Activated naive CD8-positive, alpha-beta T cell treated with anti-CD3 and anti-CD28 coated beads, Interleukin-2, amount 50 U/mL, for 24 hours (primary cell): Measurements from ENCODE around the gene TANC1.

ENCODE experiments used
- ATAC-seq: fragments of 150-1000 bp; cut with Tn5 transposase; one replicate; pipeline ENCODE4 v1.10.0; 2021
- DNase-seq: peaks from one replicate; pipeline ENCODE4 v3.0.0; 2021
- H3K27ac Mint-ChIP-seq: one replicate; pipeline ENCODE4 v1.8.0; 2021; ENCODE audit warnings: mild to moderate bottlenecking, mixed read lengths
- H3K27me3 Mint-ChIP-seq: one replicate; pipeline ENCODE4 v1.8.0; 2021; ENCODE audit warnings: mixed read lengths
- H3K36me3 Mint-ChIP-seq: one replicate; pipeline ENCODE4 v1.8.0; 2021; ENCODE audit warnings: low read depth, mixed read lengths
- H3K4me1 Mint-ChIP-seq: one replicate; pipeline ENCODE4 v1.8.0; 2021; ENCODE audit warnings: mixed read lengths
- H3K4me3 Mint-ChIP-seq: one replicate; pipeline ENCODE4 v1.8.0; 2021; ENCODE audit warnings: mild to moderate bottlenecking, moderate library complexity, mixed read lengths
- H3K9me3 Mint-ChIP-seq: one replicate; pipeline ENCODE4 v1.8.0; 2021; ENCODE audit warnings: mixed read lengths

TANC1 gene

DNA sequence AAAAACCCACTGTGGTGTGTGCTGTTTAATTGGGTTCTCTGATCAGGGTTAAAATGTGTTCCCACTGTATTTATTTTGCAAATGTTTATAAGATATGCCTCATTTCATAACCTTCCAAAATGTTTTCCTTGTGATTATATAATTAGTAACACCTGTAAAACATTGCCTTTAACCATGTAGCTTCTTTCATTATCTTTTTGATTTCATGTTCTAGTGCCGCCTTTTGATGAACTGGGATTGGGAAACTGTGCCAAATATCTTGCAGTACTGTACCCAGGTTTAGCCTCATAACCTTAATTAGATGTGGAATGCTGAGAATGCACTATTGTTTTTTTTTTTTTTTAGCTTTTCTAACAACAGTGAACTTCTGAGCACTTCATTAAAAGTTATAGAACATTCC, 96.9 kb downstream of the TANC1 start:
- H3K36me3 Mint-ChIP-seq: no peaks in the 10 kb centered on the region
- DNase-seq (no peak), ATAC-seq (no peak)
- H3K4me3 Mint-ChIP-seq: no peak overlapping the region
- H3K27ac Mint-ChIP-seq: no peak overlapping the region
- H3K4me1 Mint-ChIP-seq: no peaks in the 10 kb centered on the region
- no peaks in the 10 kb centered on the region for H3K9me3 Mint-ChIP-seq
- H3K27me3 Mint-ChIP-seq: no peaks in the 10 kb centered on the region

DNA sequence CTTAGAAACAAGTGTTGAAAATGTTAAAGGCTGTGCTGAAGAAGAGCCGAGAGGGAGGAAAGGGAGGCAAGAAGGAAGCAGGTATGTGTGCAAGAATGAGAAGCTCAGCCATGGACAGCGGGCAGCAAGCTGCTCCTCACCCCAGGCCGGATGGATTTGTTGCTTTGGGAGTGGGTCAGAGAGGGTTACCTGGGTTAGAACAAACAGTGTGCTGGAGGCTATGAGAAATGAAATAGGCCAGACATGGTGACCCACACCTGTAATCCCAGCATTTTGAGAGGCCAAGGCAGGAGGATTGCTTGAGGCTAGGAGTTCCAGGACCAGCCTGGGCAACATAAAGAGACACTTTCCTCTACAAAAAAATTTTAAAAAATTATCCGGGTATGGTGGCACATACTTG, 97.5 kb downstream of the TANC1 start:
- no peak overlapping the region for H3K27ac Mint-ChIP-seq
- H3K4me1 Mint-ChIP-seq: no peaks in the 10 kb centered on the region
- DNase-seq: no peak
- H3K4me3 Mint-ChIP-seq: no peak overlapping the region
- H3K9me3 Mint-ChIP-seq: no peaks in the 10 kb centered on the region
- H3K27me3 Mint-ChIP-seq: no peaks in the 10 kb centered on the region
- no peak for ATAC-seq
- H3K36me3 Mint-ChIP-seq: no peaks in the 10 kb centered on the region

DNA sequence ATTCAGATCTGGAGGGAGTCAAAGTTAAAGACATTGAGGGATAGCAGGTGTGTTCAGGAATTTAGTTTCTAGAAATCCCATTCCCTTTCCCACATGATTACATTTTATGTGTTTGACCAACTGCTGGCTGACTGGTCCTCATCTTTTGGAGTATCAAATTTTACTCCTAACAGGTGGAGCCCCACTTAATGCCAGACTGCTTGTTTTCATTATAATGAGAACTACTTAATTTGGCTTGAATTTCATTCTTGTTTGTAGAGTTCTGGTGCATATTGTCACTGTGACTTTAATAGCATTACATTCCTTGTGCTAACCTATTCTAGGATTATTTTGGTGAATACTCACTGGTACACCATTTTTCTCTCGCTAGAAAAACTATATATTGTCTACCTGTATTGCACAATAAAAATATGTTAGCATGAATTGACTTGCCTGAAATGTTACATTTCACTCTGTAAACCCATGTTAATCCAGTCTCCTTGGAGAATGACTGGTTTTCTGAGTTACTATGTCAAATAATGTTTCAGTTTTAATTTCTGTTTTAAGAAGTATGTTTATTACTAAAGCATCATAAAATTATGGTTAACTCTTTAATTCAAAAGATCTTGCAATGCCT, 98.2 kb downstream of the TANC1 start:
- H3K36me3 Mint-ChIP-seq: no peaks in the 10 kb centered on the region
- no peak overlapping the region for H3K27ac Mint-ChIP-seq
- H3K4me1 Mint-ChIP-seq: no peaks in the 10 kb centered on the region
- no peak overlapping the region for H3K4me3 Mint-ChIP-seq
- ATAC-seq (no peak), DNase-seq (no peak)
- H3K9me3 Mint-ChIP-seq: no peaks in the 10 kb centered on the region
- H3K27me3 Mint-ChIP-seq: no peaks in the 10 kb centered on the region

DNA sequence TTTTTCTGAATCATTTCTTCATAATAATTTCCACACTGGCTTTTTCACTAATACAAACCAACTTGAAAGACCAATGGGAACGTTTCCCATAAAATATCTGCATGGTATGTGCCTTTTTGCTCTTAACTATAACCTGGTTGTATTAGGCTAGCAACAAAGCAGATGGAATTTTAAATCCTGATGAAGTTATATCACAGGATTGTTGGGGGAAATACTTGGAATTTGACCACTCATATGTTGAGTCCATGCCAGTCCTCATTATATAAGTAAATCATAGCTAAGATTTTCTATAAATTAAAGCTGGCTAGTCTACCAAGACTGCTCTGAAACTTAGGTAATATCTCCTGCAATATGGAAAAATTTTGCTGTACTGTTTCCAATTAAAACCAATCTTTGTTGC, 99.5 kb downstream of the TANC1 start:
- no peaks in the 10 kb centered on the region for H3K36me3 Mint-ChIP-seq
- ATAC-seq (no peak), DNase-seq (no peak)
- no peak overlapping the region for H3K4me3 Mint-ChIP-seq
- H3K4me1 Mint-ChIP-seq: no peaks in the 10 kb centered on the region
- no peaks in the 10 kb centered on the region for H3K27me3 Mint-ChIP-seq
- H3K9me3 Mint-ChIP-seq: no peaks in the 10 kb centered on the region
- H3K27ac Mint-ChIP-seq: no peak overlapping the region

DNA sequence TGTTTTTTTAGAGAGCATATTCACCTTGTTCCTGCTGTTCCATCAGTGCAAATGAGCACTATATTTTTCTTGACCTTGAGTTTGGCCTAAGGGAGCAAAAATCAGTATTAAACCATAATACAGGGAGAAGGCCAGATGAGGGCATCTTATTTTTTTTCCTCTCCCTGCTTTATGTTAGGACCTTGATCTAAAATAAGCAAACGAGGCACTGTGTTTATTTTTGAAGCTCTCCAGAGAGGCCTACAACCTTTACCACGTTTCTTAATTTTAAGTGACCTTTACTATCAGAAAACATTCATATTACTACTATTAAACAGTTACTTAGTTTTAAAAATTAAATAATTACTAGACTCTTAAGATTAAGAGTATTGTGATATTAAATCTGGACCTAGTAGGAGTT, 100.8 kb downstream of the TANC1 start:
- ATAC-seq: no peak
- no peaks in the 10 kb centered on the region for H3K36me3 Mint-ChIP-seq
- DNase-seq: no peak
- no peak overlapping the region for H3K4me3 Mint-ChIP-seq
- no peak overlapping the region for H3K27ac Mint-ChIP-seq
- no peaks in the 10 kb centered on the region for H3K4me1 Mint-ChIP-seq
- H3K27me3 Mint-ChIP-seq: no peaks in the 10 kb centered on the region
- H3K9me3 Mint-ChIP-seq: no peaks in the 10 kb centered on the region

DNA sequence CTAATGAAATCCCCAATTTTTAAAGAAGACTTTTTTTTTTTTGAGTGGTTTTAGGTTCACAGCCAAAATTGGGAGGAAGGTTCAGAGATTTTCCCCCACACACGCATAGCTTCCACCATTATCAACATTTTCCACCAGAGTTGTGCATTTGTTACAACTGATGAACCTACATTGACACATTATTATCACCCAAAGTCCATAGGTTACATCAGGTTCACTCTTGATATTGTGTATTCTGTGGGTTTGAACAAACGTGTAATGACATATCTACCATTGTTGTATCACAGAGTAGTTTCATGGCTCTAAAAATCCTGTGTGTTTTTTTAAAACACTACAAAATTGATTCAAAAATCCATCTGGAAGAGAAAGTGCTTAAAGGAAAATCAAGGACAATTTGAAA, 101.8 kb downstream of the TANC1 start:
- ATAC-seq (no peak), DNase-seq (no peak)
- Mint-ChIP-seq H3K9me3 (no peaks in the 10 kb centered on the region), H3K27me3 (no peaks in the 10 kb centered on the region), H3K27ac (no peak overlapping the region), H3K36me3 (no peaks in the 10 kb centered on the region), H3K4me3 (no peak overlapping the region), H3K4me1 (no peaks in the 10 kb centered on the region)

DNA sequence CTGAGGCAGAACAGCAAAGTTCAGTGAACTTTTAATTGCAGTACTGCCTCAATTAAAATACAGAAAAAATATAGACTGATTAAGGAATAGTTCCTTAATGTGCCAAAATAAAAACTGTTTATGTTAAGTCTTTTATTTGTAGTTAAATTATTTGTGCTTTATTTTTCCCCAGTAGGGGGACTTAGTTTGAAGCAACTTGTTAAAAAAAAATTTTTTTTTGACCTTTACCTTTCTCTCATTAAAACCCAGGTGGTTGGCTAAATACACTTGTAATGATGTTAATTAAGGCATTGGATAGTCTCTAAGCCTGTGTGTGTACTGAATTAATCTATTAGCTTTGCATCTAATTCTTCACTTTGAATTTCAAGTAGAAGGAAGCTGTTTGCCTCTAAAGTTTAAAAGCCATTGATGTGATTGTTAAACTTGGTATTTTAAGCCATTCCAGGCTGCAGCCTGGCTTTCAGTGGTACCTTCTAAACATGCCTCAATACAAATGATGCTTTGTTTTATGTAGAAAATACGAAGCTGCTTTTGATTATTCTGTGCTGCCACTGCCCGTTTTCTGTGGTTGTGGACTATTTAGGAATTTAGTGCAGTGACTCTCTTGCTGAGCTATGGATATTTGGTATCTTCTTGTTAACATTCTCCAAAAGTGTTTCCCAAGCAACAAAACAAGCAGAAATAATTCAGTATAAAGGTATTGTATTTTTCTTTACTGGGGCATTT, 102.9 kb downstream of the TANC1 start:
- H3K9me3 Mint-ChIP-seq: no peaks in the 10 kb centered on the region
- ATAC-seq: no peak
- no peaks in the 10 kb centered on the region for H3K27me3 Mint-ChIP-seq
- no peak overlapping the region for H3K27ac Mint-ChIP-seq
- H3K4me3 Mint-ChIP-seq: no peak overlapping the region
- DNase-seq: no peak
- H3K36me3 Mint-ChIP-seq: no peaks in the 10 kb centered on the region
- no peaks in the 10 kb centered on the region for H3K4me1 Mint-ChIP-seq

DNA sequence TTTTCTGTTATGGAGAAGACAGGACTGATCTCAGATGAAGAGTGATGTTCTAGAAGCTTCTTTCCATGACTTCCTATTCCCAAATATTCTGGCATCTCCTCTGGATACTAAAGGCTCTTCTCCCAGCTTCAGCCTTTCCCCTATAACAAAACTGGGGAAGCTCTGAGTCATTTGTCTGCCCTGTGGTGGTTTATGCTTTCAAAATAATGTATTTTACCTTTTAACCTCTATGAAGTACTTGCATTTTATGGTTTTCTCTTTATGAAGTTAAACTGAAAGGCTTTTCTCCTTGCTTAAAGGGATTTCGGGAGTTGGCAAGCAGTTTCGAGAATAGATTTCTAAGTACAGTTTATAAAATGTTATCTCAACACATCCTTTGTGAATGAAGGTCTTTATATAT, 104.4 kb downstream of the TANC1 start:
- Mint-ChIP-seq H3K4me1 (no peaks in the 10 kb centered on the region), H3K36me3 (no peaks in the 10 kb centered on the region), H3K9me3 (no peaks in the 10 kb centered on the region), H3K4me3 (no peak overlapping the region), H3K27ac (no peak overlapping the region), H3K27me3 (no peaks in the 10 kb centered on the region)
- no peak for ATAC-seq
- DNase-seq: no peak

DNA sequence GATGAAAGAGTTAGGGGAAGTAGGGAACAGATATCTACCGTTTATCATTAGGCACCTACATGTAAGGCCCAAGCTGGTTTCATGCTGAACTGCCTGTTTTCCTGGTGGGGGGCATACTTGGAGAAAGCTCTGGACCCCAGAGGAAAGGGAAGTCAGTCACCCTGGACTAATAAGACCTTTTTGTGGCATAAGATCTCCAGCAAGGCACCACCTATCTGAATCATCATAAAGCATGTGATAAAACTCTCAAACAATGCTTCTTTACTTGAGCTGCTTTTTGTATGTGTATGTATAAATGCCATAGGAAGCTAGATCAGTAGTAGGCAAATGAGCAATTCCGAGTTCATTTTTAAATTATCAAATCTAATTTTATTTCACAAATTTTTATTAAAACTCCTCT, 104.8 kb downstream of the TANC1 start:
- H3K36me3 Mint-ChIP-seq: no peaks in the 10 kb centered on the region
- DNase-seq (no peak), ATAC-seq (no peak)
- H3K27ac Mint-ChIP-seq: no peak overlapping the region
- H3K27me3 Mint-ChIP-seq: no peaks in the 10 kb centered on the region
- H3K4me3 Mint-ChIP-seq: no peak overlapping the region
- H3K4me1 Mint-ChIP-seq: no peaks in the 10 kb centered on the region
- no peaks in the 10 kb centered on the region for H3K9me3 Mint-ChIP-seq

DNA sequence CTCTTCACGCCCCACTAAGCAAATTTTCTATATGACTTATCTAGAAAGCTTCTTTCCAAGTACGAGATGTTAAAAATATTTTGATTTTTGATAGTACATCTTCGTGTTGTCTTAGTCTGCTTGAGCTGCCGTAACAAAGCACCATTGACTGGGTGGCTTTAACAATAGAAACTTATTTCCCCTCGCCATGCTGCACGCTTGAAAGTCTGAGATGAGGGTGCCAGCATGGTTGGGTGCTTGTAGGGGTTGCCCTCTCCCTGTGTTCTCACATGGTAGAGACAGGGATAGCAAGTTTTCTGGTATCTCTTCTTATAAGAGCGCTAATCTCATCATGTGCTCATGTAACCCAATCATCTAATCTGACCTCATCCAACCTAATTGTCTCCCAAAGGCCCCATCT, 106.2 kb downstream of the TANC1 start:
- no peak for DNase-seq
- Mint-ChIP-seq H3K4me3 (no peak overlapping the region), H3K4me1 (no peaks in the 10 kb centered on the region), H3K27ac (no peak overlapping the region), H3K36me3 (no peaks in the 10 kb centered on the region), H3K9me3 (no peaks in the 10 kb centered on the region), H3K27me3 (no peaks in the 10 kb centered on the region)
- no peak for ATAC-seq

DNA sequence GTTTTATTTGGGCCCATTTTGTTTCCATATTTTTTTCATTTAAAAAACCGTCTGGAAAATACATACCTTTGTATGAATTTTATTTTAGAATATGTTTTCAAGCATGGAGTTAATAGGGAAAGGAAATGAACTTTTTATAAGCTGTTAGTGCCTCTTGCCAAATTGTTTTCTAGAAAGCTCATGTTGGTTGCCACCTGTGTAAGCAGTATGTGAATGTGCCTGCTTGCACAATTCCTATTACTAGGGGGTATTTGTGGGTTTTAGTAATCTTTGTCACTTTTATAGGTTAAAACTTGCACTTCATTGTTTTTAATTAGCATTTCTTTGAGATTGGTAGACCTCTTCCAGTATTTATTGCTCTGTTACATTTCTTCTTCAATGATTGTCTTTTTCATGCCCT, 107.3 kb downstream of the TANC1 start:
- Mint-ChIP-seq H3K4me1 (no peaks in the 10 kb centered on the region), H3K27ac (no peak overlapping the region), H3K36me3 (no peaks in the 10 kb centered on the region), H3K4me3 (no peak overlapping the region), H3K27me3 (no peaks in the 10 kb centered on the region), H3K9me3 (no peaks in the 10 kb centered on the region)
- DNase-seq (no peak), ATAC-seq (no peak)

DNA sequence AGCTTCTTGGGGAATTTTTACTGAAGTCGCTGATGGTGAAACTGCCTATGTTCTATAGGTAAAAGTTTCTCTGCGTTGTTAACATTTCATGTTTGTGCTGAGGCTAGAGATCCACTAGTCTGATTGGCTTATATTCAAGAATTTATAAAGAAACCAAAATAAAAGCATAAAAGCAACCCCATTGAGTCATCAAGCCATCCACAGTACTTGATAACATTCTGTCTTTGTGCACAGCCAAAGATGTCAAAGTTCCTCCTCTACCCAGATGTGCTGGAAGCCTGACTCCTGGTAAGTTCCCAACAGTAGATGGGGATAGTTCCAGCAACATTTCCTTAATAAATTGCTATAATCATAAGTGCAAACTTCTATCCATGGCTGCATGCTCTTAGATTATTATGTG, 107.8 kb downstream of the TANC1 start:
- Mint-ChIP-seq H3K36me3 (no peaks in the 10 kb centered on the region), H3K4me1 (no peaks in the 10 kb centered on the region), H3K9me3 (no peaks in the 10 kb centered on the region), H3K27ac (no peak overlapping the region), H3K4me3 (no peak overlapping the region), H3K27me3 (no peaks in the 10 kb centered on the region)
- ATAC-seq (no peak), DNase-seq (no peak)

DNA sequence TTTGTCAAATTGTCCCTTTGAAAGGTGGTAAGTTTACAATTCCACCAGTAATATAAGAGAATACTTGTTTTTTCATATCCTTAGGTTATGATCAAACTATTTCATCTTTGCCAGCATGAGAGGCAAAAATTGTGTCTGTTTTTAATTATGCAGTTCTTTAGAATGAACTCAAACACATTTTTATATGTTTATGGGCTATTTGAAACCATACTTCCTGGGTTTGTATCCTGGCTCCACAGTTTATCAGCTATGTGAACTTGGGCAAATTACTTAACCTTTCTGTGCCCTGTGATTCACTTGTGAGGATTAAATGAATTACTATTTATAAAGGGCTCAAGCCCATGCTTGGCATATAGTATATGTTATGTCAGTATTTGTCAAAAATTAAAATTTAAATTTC, 109.4 kb downstream of the TANC1 start:
- no peaks in the 10 kb centered on the region for H3K4me1 Mint-ChIP-seq
- no peak overlapping the region for H3K4me3 Mint-ChIP-seq
- H3K36me3 Mint-ChIP-seq: no peaks in the 10 kb centered on the region
- no peaks in the 10 kb centered on the region for H3K27me3 Mint-ChIP-seq
- DNase-seq: no peak
- no peak overlapping the region for H3K27ac Mint-ChIP-seq
- no peak for ATAC-seq
- H3K9me3 Mint-ChIP-seq: no peaks in the 10 kb centered on the region

DNA sequence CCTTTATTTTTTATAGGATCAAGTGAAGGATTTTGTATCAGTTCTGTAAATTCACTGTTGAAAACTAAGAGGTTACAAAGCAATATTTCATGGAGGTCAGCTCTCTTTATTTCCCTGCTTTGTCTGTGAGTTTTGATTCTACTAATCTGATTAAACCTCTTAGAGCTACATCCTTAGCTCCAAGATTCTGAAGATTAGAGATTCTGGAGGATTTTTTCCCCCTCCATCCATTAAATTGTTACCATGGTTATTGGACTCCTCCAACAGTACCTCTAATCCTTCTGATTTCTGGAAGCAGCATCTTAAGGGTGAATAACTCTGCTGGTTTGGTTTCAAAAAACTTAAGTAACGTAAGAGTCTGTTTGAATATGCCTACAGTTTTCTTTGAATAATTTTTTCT, 110.0 kb downstream of the TANC1 start:
- no peaks in the 10 kb centered on the region for H3K36me3 Mint-ChIP-seq

DNA sequence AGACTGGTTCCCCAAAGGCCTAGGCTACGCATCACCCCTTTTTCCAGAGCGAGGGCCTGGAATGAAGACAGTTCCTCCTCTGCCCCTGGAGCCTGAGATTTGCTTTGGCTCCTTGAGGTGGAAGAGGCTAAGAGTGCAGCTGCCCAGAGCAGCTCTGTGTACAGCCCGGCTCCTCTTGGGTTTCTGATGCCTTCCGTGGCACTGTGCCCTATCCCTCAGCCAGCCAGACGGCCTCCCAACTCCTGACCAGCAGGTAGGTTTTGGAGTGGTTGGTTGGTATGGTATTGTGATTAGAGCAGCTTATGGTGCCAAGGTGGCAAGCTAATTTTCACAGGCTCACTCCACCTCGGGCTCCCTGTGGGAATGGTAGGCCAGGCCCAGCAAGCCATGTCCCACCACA, 112.2 kb downstream of the TANC1 start:
- no peaks in the 10 kb centered on the region for H3K4me1 Mint-ChIP-seq

More for the DNA sequence above, 110.0 kb downstream of the TANC1 start:
- Mint-ChIP-seq H3K9me3 (no peaks in the 10 kb centered on the region), H3K27me3 (no peaks in the 10 kb centered on the region), H3K4me3 (no peak overlapping the region), H3K4me1 (no peaks in the 10 kb centered on the region), H3K27ac (no peak overlapping the region)
- no peak for DNase-seq
- ATAC-seq: no peak

DNA sequence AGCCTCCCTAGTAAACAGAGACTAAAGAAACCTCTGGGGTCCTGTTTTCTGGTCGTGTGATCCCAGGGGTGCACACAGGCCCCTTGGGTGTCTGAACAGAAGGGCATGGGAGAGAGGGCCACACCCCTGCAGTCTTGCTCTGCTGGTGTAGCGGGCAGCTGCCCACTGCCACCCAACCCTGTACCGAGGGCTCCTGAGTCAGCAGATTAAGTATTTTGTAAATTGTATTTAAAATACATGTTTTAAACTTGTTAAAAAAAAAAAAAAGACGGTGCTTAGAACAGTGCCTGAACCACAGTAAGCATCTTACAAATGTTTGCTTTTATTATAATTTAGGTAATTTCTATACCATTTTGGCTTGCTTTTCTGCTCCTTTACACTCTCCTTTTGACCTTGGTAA, 113.7 kb downstream of the TANC1 start:
- no peak overlapping the region for H3K27ac Mint-ChIP-seq
- no peak overlapping the region for H3K4me3 Mint-ChIP-seq
- ATAC-seq (no peak), DNase-seq (no peak)
- H3K9me3 Mint-ChIP-seq: no peaks in the 10 kb centered on the region
- H3K27me3 Mint-ChIP-seq: no peaks in the 10 kb centered on the region
- peaks cover 3% of the 10 kb centered on the region for H3K4me1 Mint-ChIP-seq
- H3K36me3 Mint-ChIP-seq: no peaks in the 10 kb centered on the region

More for the DNA sequence above, 112.2 kb downstream of the TANC1 start:
- Mint-ChIP-seq H3K27ac (no peak overlapping the region), H3K9me3 (no peaks in the 10 kb centered on the region), H3K27me3 (no peaks in the 10 kb centered on the region), H3K36me3 (no peaks in the 10 kb centered on the region), H3K4me3 (no peak overlapping the region)
- ATAC-seq (no peak), DNase-seq (no peak)
